ENCODE data around the gene KCNS1.

Gene KCNS1

DNA sequence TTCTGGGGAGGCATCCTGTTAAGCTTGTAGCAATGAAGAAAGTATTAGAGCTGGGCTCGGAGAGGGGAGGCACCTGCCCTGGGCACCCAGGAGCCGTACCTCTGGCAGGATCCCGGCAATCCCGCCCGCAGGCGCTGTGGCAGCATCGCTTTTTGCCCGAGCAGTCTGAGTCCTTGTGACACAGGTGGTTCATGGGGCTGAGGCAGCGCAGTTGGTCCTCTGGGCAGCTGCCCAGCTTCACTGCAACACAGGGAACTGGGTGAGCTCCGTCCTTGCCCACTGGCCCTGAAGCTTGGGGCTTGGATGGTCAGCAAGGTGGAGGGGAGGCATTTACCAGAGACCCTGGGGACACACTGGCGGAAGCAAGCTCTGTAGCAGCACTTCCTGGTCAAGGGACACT is 9.4 kb upstream of the KCNS1 start:
- no peak for DNase-seq (ENCODE audit: low read depth)

DNA sequence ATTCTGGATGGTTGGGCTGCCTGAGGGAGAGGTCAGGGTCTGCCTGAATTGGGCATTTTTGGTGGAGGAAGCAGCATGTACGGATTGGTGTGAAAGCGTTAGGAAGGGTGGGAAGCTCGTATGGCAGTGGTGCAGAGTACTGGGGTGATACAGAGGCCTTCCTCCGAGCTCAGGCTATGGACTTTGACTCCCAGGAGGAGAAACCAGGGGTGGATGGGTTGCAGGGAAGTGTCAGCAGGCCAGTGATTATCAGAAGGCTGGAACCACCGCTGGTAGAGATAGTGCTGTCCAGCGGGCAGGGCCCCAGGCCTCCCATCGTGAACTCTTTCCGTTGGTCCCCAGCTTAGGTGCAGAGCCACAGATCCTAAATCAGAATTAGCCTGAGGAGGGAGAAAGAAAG is 8.7 kb upstream of the KCNS1 start:
- DNase-seq (ENCODE audit: low read depth) = no peak

- no peak for DNase-seq (ENCODE audit: low read depth)
These were observed 4.4 kb upstream of the KCNS1 start for GRCh38 chr20:45105317-45105716.

DNA sequence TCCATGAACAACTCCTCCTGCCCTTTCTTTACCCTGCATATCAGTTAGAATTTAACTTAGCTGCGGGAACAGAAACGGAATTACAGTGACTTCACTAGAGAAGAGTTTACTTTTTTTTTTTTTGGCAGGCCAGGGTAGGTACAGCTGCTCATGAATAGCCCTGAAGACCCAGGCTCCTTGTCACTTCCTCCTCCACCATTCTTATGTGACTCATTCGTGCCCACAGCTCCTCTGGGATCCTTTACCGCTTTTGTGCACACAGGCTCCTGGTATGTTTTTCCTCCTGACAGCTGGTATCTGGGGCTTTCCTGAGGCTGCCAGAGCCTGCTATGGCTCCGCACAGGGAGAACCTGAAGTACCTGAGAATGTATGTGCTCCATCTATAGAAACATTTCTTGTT is 3.9 kb upstream of the KCNS1 start:
- peak; percentile 86 for DNase-seq (ENCODE audit: low read depth)

DNA sequence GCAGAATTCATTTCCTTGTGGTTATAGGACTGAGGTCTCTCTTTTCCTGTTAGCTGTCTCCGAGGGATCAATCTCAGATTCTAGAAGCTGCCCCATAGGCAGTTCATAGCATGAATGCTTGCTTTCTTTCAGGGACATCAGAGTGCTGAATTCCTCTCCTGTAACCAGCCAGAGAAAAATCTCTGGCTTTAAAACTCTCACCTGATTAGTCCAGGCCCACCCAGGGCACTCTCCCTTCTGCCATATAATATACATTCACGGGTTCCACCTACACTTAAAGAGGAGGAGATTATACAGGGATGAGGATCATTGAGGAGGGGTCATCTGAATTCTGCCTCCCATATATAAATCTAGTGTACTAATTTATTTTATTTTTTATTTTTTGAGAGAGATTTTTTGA is 2.1 kb upstream of the KCNS1 start:
- DNase-seq (ENCODE audit: low read depth) = no peak

GRCh38 chr20:45101333-45101850 is 465 bp upstream of the KCNS1 start:
- DNase-seq (ENCODE audit: low read depth) = no peak

DNA sequence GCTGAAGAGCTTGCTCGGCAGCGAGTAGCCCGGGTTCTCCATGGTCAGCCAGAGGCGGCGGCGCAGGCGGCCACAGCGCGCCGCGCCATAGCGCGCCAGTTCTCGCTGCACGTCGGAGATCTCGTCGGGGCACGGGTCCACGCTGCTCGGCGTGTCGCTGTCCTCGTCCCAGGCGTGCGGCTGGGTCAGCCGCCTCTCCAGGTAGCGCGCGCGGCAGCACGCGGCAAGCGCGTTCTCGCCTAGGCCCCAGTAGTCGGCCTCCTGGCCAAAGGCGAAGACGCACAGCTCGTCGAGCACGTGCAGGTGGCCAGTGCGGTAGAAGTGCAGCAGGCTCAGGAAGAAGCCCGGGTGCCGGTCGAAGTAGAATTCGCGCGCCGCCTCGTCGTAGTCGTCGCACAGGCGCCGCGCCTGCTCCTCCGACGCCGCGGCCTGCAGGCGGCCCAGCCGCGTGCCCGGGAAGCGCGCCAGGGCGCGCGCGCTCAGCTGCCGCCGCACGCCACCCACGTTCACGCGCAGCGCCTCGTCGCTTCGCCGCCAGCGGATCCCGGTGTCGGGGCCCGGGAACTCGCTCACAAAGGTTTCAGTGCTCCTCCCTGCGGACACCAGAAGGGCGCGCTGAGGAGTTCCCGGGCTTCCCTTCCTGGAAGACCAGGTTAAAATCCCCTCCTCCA is 2.7 kb downstream of the KCNS1 start:
- DNase-seq (ENCODE audit: low read depth) = no peak

GRCh38 chr20:45097485-45098102 is 3.3 kb downstream of the KCNS1 start:
- no peak for DNase-seq (ENCODE audit: low read depth)

- DNase-seq (ENCODE audit: low read depth) = no peak
These were observed 4.1 kb downstream of the KCNS1 start for GRCh38 chr20:45096781-45097180.

GRCh38 chr20:45095805-45096238 is 5.1 kb downstream of the KCNS1 start:
- peak; percentile 58 for DNase-seq (ENCODE audit: low read depth)

DNA sequence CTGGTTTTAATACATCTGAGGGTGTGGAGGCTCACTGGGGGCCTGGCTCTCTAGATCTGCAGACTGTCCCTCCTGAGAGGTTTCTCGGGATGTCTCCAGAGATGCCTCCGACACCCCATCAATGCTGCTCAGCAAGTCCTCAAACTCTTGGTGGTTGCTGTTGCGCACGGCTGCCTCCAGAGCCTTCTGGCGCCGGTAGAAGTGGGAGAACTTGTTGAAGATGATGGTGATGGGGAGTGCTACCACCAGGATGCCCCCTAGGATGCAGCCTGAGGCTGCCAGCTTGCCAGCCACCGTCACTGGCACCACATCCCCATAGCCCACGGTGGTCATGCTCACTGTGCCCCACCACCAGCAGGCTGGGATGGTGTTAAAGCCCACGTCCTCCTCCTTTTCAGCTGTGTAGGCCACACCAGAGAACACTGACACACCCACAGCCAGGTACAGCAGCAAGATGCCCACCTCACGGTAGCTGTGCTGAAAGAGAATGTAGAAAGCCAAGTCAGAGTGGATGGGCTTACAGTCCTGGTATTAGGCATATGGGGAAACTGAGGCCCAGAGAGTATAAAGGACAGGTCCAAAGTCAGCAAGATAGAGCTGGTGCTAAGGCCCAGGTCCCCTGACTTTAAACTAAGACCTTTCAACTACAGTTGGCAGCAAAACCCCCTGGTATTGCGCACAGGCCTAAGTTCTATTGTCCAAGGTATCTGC is 5.9 kb downstream of the KCNS1 start:
- no peak for DNase-seq (ENCODE audit: low read depth)

- DNase-seq (ENCODE audit: low read depth) = no peak
These were observed 6.7 kb downstream of the KCNS1 start for GRCh38 chr20:45094201-45094600.

DNA sequence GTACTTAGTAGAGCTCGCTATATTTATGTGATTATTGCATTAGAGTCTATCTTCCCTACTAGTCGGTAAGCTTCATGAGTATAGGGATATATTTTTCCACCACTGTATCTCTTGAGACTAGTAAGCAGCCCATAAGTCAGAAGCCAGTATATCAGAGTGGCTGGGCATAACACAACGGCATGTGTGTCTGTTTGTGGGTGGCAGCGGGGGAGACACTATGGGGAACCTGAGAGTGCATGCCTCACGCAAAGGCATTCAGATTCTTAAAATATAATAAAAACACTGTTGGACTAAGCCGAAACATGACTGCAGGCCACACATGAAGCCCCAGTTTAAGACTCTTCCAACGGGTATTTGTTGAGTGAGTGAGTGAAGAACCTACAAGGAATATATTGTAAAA is 8.0 kb downstream of the KCNS1 start:
- DNase-seq (ENCODE audit: low read depth) = no peak

- no peak for DNase-seq (ENCODE audit: low read depth)
These were observed 9.6 kb downstream of the KCNS1 start for GRCh38 chr20:45091366-45091765.

DNA sequence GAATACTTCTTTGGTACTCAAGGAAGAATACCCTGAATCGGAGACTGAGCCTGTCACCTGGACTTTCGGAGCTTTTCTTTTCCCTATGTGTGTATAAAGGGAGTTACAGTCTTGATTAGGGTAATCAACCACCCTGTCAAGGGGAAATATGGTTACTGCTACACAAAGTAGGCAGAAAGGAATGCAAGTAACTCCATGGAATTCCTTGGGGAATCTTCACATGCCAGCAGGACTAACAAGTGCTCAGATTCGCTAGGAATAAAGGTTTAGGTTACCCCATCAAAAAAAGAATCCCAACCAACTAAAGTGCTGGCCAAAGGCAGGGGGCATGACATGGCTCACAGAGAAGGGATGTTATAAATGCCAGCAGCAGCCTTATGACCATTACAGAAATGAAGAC is 10.4 kb downstream of the KCNS1 start:
- peak; percentile 81 for DNase-seq (ENCODE audit: low read depth)

GRCh38 chr20:45088247-45088646 is 12.7 kb downstream of the KCNS1 start:
- DNase-seq (ENCODE audit: low read depth) = peak; percentile 97

GRCh38 chr20:45087814-45088213 is 13.1 kb downstream of the KCNS1 start:
- no peak for DNase-seq (ENCODE audit: low read depth)

DNA sequence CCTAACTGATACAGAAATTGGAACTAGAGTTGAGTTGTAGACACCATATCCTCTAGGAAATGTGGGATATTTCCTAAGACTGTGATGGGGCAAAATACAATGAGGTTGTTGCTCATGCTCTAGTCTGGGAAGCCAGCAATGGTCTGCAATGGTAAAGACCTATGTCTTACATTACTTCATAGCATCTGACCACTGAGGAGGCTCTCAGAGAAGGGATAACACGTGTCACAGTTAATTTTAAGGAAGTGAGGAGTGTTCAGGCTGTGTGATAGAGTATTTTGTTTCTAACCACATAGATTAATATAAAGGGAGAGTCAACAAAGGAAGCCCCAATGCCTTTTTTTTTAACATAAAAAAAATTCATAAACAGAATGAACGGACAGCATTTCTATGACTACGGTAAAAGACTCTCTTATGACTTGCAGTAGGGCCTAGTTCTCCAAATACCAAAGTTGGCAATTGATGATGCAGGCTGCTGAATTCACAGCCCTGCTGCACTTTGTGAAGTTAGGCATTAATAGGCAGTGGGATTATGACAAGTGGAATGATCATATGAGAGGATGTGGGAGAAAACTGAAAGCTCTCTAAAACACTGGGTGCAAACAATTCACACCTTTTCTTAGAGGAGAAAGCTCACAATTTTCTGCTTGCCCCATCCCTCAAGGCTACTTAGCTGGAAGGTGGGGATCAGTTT is 13.7 kb downstream of the KCNS1 start:
- no peak for DNase-seq (ENCODE audit: low read depth)

GRCh38 chr20:45085867-45086266 is 15.1 kb downstream of the KCNS1 start:
- DNase-seq (ENCODE audit: low read depth) = no peak

DNA sequence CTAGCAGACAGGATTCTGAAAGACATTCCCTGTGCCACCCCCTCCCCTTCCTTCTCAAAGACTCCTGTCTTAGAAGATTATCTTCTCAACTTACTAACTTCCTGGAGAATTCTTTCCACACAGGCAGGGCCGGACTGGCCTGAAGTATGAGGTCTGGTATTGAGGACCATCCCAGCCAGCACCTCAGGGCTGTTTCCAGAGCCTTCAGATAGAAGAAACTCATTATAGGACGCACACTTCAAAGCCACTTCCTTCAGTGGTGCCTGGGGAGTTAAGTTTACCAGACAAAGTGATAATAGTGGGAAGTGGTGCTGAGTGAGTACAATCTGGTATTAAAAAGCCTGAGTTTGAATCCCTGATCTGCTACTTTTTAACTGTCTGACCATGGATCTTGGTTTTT is 15.6 kb downstream of the KCNS1 start:
- no peak for DNase-seq (ENCODE audit: low read depth)

DNA sequence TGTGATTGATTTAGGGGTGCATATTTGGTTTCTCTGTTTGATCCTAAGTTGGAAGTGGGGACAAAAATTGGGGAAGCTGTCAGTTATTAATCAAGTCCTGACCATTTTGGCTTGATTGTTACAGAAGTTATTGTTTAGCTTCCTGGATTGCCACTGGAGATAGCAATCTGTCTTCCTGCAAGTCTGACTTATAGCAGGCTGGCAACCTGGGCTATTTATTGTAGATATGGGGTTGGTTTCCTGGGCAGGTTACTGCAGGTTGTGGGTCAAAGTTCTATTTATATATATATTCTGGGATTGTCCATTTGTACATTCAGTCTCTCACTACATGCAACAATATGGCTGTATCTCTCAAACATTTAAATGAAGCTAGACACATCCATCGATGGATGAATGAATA is 17.8 kb downstream of the KCNS1 start:
- DNase-seq (ENCODE audit: low read depth) = no peak

GRCh38 chr20:45082468-45082867 is 18.5 kb downstream of the KCNS1 start:
- DNase-seq (ENCODE audit: low read depth) = no peak

Measured in HS-27A (cell line).